ENCODE results near the gene RMC1.

Gene RMC1

DNA sequence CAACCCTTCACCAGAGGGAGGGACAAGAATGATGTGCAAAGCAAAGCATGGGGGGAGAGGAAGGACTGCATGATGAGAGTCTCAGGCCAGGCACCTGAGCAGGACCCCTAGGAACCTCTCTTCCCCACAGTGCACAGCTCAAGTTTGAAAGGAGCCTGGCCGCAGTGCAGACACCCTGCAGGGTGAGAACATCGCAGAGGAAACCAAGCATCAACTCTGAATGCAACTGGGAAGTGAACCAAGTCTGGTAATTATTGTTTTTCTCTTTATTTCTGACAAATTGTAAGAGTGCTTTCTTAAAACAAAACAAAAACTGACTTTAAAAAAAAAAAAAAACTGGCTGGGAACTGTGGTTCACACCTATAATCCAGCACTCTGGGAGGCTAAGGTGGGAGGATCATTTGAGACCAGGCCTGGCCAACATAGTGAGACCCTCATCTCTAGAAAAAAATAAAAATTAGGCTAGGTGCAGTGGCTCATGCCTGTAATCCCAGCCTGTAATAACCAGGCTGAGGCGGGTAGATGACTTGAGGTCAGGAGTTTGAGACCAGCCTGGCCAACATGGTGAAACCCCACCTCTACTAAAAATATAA lies 67.7 kb downstream of the RMC1 start:
- H4K91ac ChIP-seq (ENCODE audit: low read depth, low read length), result no peak overlapping the region
- no peak for DNase-seq
- no peak overlapping the region for H2AFZ ChIP-seq (ENCODE audit: insufficient read depth, low read length, poor library complexity)
- no peak overlapping the region for H3K4ac ChIP-seq (ENCODE audit: low read depth, low read length)
- no peaks in the 10 kb centered on the region for H3K9me3 ChIP-seq (ENCODE audit: insufficient read depth, low read depth, low read length)
- peaks cover 6 to 13% of the 10 kb centered on the region in 2 experiments for H3K36me3 ChIP-seq (ENCODE audit: control insufficient read depth in 1 of 2, insufficient read depth in 2 of 2, low read length in 2 of 2)
- H3K4me2 ChIP-seq (ENCODE audit: low read length), result no peak overlapping the region
- no peak overlapping the region for H3K14ac ChIP-seq (ENCODE audit: low read length)
- no peak overlapping the region for H4K12ac ChIP-seq (ENCODE audit: low read depth, low read length)
- no peak overlapping the region for H2BK120ac ChIP-seq (ENCODE audit: insufficient read depth, low read length, poor library complexity)
- peak overlapping the region; percentile 41 for H3K18ac ChIP-seq (ENCODE audit: low read length)
- no peak overlapping the region for H4K8ac ChIP-seq (ENCODE audit: low read depth, low read length)
- H3K79me2 ChIP-seq (ENCODE audit: control insufficient read depth, insufficient read depth, low read length, poor library complexity), result no peaks in the 10 kb centered on the region
- no peak overlapping the region for H3K27ac ChIP-seq (ENCODE audit: low read depth, low read length)
- H3K23ac ChIP-seq (ENCODE audit: low read length), result no peak overlapping the region
- H3K4me3 ChIP-seq (ENCODE audit: low read depth, low read length), result no peak overlapping the region
- no peak overlapping the region for H3K9ac ChIP-seq (ENCODE audit: low read length)
- H3K27me3 ChIP-seq (ENCODE audit: insufficient read depth, low read length), result no peaks in the 10 kb centered on the region
- peaks cover 12 to 14% of the 10 kb centered on the region in 2 experiments for H3K4me1 ChIP-seq (ENCODE audit: control insufficient read depth in 1 of 2, insufficient read depth in 2 of 2, low read length in 2 of 2)
- no CpG with 5 or more reads among the region's 3 CpGs for WGBS (ENCODE audit: extremely low coverage, insufficient coverage, insufficient read length)
- no peak overlapping the region for H2BK12ac ChIP-seq (ENCODE audit: low read length)
- H3K79me1 ChIP-seq (ENCODE audit: low read length), result peaks cover 4% of the 10 kb centered on the region
- no peak overlapping the region for H2BK5ac ChIP-seq (ENCODE audit: low read depth, low read length, poor library complexity)
- no peak overlapping the region for H2AK5ac ChIP-seq (ENCODE audit: low read length)

DNA sequence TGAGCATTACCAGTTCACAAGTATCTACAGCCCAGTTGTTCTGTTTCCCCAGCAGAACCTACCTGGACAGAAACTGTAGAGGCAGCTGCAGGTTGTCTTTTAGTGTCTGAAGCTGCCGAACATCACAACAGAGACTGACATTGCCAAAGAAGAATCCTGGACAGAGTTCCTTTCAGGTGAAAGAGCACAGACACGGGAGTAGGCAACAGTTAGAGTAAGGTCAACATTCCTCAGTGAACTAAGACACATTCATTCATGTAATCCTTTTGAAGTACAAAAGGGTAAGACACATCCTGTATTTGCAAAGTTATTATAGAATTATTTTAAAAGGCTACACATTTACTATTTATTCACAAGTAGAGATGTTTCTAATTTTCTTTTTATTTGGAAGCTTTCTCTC lies 68.7 kb downstream of the RMC1 start:
- Histone ChIP-seq H3K18ac (ENCODE audit: low read length) (no peak overlapping the region), H4K91ac (ENCODE audit: low read depth, low read length) (no peak overlapping the region), H3K9ac (ENCODE audit: low read length) (no peak overlapping the region), H3K79me2 (ENCODE audit: control insufficient read depth, insufficient read depth, low read length, poor library complexity) (no peaks in the 10 kb centered on the region), H3K23ac (ENCODE audit: low read length) (no peak overlapping the region), H4K8ac (ENCODE audit: low read depth, low read length) (no peak overlapping the region), H3K79me1 (ENCODE audit: low read length) (peaks cover 6% of the 10 kb centered on the region), H4K12ac (ENCODE audit: low read depth, low read length) (no peak overlapping the region), H3K14ac (ENCODE audit: low read length) (no peak overlapping the region), H3K36me3 (ENCODE audit: control insufficient read depth in 1 of 2, insufficient read depth in 2 of 2, low read length in 2 of 2) (peaks cover 9 to 12% of the 10 kb centered on the region in 2 experiments), H2AFZ (ENCODE audit: insufficient read depth, low read length, poor library complexity) (no peak overlapping the region), H3K4me2 (ENCODE audit: low read length) (no peak overlapping the region), H2AK5ac (ENCODE audit: low read length) (no peak overlapping the region), H3K4me3 (ENCODE audit: low read depth, low read length) (no peak overlapping the region), H3K9me3 (ENCODE audit: insufficient read depth, low read depth, low read length) (no peaks in the 10 kb centered on the region), H2BK120ac (ENCODE audit: insufficient read depth, low read length, poor library complexity) (no peak overlapping the region), H3K27me3 (ENCODE audit: insufficient read depth, low read length) (no peaks in the 10 kb centered on the region), H3K4me1 (ENCODE audit: control insufficient read depth in 1 of 2, insufficient read depth in 2 of 2, low read length in 2 of 2) (peaks cover 12 to 16% of the 10 kb centered on the region in 2 experiments), H2BK12ac (ENCODE audit: low read length) (no peak overlapping the region), H3K27ac (ENCODE audit: low read depth, low read length) (no peak overlapping the region), H3K4ac (ENCODE audit: low read depth, low read length) (no peak overlapping the region), H2BK5ac (ENCODE audit: low read depth, low read length, poor library complexity) (no peak overlapping the region)
- no CpG with 5 or more reads among the region's 2 CpGs for WGBS (ENCODE audit: extremely low coverage, insufficient coverage, insufficient read length)
- DNase-seq, result peak; percentile 19 to 55

DNA sequence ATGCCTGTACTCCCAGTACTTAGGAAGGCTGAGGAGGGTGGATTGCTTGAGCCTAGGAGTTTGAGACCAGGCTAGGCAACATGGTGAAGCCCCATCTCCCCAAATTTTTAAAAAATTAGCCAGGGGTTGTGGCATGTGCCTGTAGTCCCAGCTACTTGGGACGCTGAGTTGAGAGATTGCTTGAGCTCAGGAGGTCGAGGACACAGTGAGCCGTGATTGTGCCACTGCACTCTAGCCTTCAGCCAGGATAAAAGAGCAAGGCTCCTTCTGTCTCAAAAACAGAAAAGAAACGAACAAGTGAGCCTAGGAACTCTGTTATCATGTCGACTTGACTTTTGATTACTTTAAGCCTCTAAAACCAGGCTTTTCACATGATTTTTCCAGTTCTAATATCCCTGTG lies 69.3 kb downstream of the RMC1 start:
- Histone ChIP-seq H2BK12ac (ENCODE audit: low read length) (peak overlapping the region; percentile 77), H2AFZ (ENCODE audit: insufficient read depth, low read length, poor library complexity) (no peak overlapping the region), H3K4me1 (ENCODE audit: control insufficient read depth in 1 of 2, insufficient read depth in 2 of 2, low read length in 2 of 2) (peaks cover 12 to 16% of the 10 kb centered on the region in 2 experiments), H3K79me1 (ENCODE audit: low read length) (peaks cover 6% of the 10 kb centered on the region), H2AK5ac (ENCODE audit: low read length) (no peak overlapping the region), H4K12ac (ENCODE audit: low read depth, low read length) (no peak overlapping the region), H3K4ac (ENCODE audit: low read depth, low read length) (peak overlapping the region; percentile 26), H3K14ac (ENCODE audit: low read length) (no peak overlapping the region), H4K91ac (ENCODE audit: low read depth, low read length) (no peak overlapping the region), H3K9ac (ENCODE audit: low read length) (no peak overlapping the region), H2BK120ac (ENCODE audit: insufficient read depth, low read length, poor library complexity) (no peak overlapping the region), H3K4me3 (ENCODE audit: low read depth, low read length) (no peak overlapping the region), H2BK5ac (ENCODE audit: low read depth, low read length, poor library complexity) (no peak overlapping the region), H3K9me3 (ENCODE audit: insufficient read depth, low read depth, low read length) (no peaks in the 10 kb centered on the region), H3K27me3 (ENCODE audit: insufficient read depth, low read length) (no peaks in the 10 kb centered on the region), H3K4me2 (ENCODE audit: low read length) (no peak overlapping the region), H3K27ac (ENCODE audit: low read depth, low read length) (no peak overlapping the region), H3K23ac (ENCODE audit: low read length) (no peak overlapping the region), H3K79me2 (ENCODE audit: control insufficient read depth, insufficient read depth, low read length, poor library complexity) (no peaks in the 10 kb centered on the region), H3K18ac (ENCODE audit: low read length) (no peak overlapping the region), H4K8ac (ENCODE audit: low read depth, low read length) (no peak overlapping the region), H3K36me3 (ENCODE audit: control insufficient read depth in 1 of 2, insufficient read depth in 2 of 2, low read length in 2 of 2) (peaks cover 9 to 12% of the 10 kb centered on the region in 2 experiments)
- DNase-seq, result no peak
- WGBS (ENCODE audit: extremely low coverage, insufficient coverage, insufficient read length), result no CpG with 5 or more reads among the region's 5 CpGs

DNA sequence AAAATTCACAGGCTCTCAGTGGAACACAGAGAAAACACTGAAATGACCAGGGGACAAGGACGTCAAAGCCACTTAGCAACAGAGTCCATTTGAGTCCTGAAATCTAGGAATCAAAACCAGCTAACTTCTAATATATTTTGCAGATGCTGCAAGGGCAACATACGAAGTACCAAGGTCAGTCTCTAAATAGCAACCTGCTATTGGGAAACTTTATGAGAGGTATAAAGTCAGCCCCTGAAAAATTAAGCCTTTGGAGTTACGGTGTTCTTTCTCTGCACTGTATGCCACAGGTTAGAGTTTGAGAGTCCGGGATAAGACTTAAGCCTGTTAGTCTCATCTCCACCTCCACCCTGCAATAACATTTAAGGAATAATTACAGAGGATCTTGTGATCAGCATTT lies 69.7 kb downstream of the RMC1 start:
- Histone ChIP-seq H2BK5ac (ENCODE audit: low read depth, low read length, poor library complexity) (no peak overlapping the region), H3K4me2 (ENCODE audit: low read length) (no peak overlapping the region), H3K9ac (ENCODE audit: low read length) (no peak overlapping the region), H3K27me3 (ENCODE audit: insufficient read depth, low read length) (no peaks in the 10 kb centered on the region), H3K4ac (ENCODE audit: low read depth, low read length) (peak overlapping the region; percentile 1), H3K27ac (ENCODE audit: low read depth, low read length) (no peak overlapping the region), H2AFZ (ENCODE audit: insufficient read depth, low read length, poor library complexity) (no peak overlapping the region), H3K79me2 (ENCODE audit: control insufficient read depth, insufficient read depth, low read length, poor library complexity) (no peaks in the 10 kb centered on the region), H4K12ac (ENCODE audit: low read depth, low read length) (no peak overlapping the region), H3K36me3 (ENCODE audit: control insufficient read depth in 1 of 2, insufficient read depth in 2 of 2, low read length in 2 of 2) (peaks cover 9 to 12% of the 10 kb centered on the region in 2 experiments), H3K18ac (ENCODE audit: low read length) (no peak overlapping the region), H3K14ac (ENCODE audit: low read length) (no peak overlapping the region), H4K8ac (ENCODE audit: low read depth, low read length) (no peak overlapping the region), H3K9me3 (ENCODE audit: insufficient read depth, low read depth, low read length) (no peaks in the 10 kb centered on the region), H3K23ac (ENCODE audit: low read length) (no peak overlapping the region), H2BK120ac (ENCODE audit: insufficient read depth, low read length, poor library complexity) (no peak overlapping the region), H2BK12ac (ENCODE audit: low read length) (no peak overlapping the region), H4K91ac (ENCODE audit: low read depth, low read length) (no peak overlapping the region), H3K4me3 (ENCODE audit: low read depth, low read length) (no peak overlapping the region), H3K4me1 (ENCODE audit: control insufficient read depth in 1 of 2, insufficient read depth in 2 of 2, low read length in 2 of 2) (peaks cover 12 to 16% of the 10 kb centered on the region in 2 experiments), H3K79me1 (ENCODE audit: low read length) (peaks cover 6% of the 10 kb centered on the region), H2AK5ac (ENCODE audit: low read length) (no peak overlapping the region)
- no CpG with 5 or more reads among the region's 4 CpGs for WGBS (ENCODE audit: extremely low coverage, insufficient coverage, insufficient read length)
- DNase-seq, result no peak
